HG02870 (cell line): ENCODE results near the gene TF.

ENCODE experiments used
- ATAC-seq: cut with Tn5 transposase; IDR thresholded peaks from one replicate; pipeline ENCODE4 v1.9.1; 2021; ENCODE audit warnings: mild to moderate bottlenecking, moderate library complexity; ENCODE audit not compliant: unreplicated experiment

The TF gene

GRCh38 chr3:133746712-133747066 is 496 bp downstream of the TF start:
- ATAC-seq = no peak

GRCh38 chr3:133747373-133747772 is 1.2 kb downstream of the TF start:
- no peak for ATAC-seq

GRCh38 chr3:133747907-133748639 is 1.9 kb downstream of the TF start:
- ATAC-seq = no peak

DNA sequence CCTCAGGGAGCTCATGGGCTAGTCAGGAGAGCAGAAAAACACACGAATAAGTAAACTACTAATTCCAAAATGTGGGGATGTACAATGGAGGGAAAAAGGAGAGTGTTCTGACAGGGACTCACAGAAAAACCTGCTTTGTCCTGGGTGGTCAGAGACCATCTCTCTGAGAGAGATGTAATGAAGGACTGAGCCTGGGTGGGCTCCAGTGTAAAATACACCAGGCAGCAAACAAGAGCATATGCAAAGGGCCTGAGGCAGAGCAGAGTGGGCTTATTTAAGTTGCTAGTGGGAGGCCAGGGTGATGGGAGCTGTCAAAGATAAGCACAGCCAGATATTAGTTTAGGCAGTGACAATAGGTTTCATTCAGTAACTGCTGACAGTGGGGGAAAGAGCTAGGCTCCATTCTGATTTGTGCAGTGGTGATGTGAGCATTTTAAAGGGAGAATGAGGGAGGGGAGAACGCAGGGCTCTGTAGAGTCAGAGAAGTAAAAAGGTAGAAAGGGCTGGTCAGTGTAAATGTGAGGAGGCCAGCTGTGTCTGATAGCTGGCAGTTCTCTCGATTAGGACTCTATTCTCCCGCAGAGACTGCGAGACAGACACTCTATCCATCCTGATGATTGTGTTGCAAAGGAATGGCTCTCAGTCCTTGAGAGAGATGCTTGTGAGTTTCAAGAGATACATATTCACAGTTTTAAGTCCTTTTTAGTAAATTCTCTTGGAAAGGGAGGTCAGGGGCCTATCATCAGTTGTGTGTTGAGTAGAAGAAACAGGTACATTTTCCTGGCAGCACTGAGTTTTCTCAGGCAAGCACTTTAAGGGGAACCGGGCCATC is 3.5 kb downstream of the TF start:
- no peak for ATAC-seq

GRCh38 chr3:133750259-133750656 is 4.1 kb downstream of the TF start:
- ATAC-seq = no peak

DNA sequence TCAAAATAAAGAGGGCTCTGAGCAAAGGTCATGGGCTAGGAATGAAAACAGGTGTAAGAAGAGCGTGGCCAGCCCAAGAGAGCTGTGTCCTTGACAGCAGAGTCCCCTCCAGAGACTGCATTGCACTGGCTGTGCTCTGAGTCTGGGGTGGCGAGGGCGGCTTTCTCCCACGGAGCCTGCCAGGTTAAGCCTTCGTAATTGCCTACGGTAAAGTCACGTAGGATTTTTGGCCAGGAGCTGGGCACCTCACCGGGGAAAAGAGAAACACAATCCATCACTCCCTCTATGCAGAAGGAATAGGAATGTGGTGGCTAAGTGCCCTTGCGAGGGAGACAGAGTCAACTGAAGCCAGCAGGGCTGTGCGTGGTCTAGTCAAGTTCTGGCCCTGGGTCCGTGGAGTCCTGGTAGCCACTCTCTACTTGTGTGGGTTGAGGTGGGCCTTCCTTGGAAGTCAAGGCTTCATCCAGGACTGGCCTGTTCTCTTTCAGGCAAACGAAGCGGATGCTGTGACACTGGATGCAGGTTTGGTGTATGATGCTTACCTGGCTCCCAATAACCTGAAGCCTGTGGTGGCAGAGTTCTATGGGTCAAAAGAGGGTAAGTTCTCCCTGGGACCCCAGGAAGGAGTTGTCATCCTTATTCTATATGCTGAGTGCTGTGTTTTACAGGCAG is 7.0 kb downstream of the TF start:
- no peak for ATAC-seq

- ATAC-seq = no peak
These were observed 7.6 kb downstream of the TF start for GRCh38 chr3:133753779-133754164.

GRCh38 chr3:133754455-133754854 is 8.3 kb downstream of the TF start:
- ATAC-seq = no peak

DNA sequence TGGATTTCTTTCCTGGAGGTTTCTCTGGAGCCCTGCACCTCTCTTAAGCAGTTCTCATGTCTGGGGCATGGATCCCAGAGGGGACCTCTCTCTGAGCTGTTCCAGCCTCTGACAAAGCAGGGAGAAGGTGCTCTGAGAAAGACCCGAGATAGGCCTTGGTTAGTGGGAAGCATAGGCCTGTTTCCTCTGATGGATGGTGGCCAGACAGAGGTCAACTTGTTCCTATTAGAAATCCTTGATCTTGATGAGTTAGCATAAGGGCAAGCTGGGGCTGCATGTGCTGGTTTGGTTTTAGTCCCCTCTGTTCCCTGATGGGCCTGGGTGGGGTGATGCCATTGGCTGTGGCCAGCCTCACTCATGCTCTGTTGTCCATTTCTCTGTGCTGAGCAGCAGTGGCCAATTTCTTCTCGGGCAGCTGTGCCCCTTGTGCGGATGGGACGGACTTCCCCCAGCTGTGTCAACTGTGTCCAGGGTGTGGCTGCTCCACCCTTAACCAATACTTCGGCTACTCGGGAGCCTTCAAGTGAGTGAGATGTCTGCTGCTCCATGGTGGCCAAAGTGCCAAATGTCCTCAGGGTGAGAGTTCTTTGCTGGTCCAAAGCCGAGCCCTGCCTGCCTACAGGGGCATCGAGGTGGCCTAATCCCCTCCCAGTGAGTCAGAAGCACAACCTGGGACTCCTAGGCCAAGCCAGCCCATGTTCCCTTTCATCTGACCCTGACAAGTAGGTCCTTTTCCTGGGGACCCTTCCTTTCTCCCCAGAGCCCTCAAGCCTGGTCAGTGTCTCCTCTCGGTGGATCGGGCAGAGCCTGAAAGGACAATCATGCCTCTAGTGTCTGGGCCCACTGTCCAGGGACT is 9.0 kb downstream of the TF start:
- no peak for ATAC-seq

DNA sequence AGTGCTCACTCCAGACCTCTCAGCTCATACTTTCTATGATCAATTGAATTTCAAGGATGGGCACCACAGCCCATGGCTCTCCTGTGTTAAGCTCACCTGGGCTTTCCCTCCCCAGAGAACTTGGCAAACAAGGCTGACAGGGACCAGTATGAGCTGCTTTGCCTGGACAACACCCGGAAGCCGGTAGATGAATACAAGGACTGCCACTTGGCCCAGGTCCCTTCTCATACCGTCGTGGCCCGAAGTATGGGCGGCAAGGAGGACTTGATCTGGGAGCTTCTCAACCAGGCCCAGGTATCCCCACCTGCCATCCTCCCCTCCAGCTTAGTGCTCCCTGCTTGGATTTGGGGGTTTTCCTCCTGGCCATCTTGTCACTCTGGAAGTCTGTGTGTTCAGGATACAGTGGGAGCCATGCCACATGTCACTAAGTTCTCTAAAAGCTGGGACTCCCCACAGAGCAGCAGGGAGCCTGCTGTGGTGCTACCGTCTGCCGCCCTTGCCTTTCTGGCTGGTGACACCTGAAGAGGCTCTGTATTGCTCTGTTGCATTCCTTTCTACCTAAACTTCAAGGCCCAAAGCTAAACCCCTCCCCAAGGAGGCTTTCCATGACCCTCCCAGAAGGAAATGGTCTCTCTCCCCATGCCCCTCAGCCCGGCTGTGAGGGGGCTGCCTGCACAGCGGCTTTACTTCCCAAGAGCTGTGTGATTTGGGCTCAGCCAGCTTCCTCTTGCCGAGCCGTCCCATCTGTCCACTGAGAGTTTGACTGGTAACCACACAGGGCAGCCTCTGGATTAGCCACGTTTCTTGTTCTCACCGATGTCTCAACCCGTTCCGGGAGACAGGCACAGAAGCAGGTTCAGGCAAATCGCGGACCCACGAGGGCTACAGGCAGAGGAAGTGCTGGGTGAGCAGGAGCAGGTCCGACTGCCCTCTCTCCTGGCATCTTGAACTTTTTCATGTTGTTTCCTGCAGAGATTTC is 10.8 kb downstream of the TF start:
- no peak for ATAC-seq

- ATAC-seq = no peak
These were observed 11.7 kb downstream of the TF start for GRCh38 chr3:133757701-133758567.

DNA sequence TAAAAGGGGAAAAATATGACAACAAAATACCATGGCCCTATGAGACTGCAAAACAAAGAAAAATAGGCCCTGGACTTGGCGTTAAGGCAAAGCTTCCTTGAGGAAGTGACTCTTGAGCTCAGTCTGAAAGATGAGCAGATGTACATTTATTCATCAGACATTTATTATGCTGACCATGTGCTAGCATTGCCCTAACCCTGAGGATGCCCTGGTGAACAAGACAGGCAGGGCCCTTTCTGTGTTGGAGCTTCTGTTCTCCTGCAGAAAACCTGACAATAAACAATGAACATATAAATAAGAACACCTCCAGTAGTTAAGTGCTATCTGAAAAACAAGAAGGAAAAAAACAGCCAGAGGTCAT is 12.4 kb downstream of the TF start:
- ATAC-seq = no peak

DNA sequence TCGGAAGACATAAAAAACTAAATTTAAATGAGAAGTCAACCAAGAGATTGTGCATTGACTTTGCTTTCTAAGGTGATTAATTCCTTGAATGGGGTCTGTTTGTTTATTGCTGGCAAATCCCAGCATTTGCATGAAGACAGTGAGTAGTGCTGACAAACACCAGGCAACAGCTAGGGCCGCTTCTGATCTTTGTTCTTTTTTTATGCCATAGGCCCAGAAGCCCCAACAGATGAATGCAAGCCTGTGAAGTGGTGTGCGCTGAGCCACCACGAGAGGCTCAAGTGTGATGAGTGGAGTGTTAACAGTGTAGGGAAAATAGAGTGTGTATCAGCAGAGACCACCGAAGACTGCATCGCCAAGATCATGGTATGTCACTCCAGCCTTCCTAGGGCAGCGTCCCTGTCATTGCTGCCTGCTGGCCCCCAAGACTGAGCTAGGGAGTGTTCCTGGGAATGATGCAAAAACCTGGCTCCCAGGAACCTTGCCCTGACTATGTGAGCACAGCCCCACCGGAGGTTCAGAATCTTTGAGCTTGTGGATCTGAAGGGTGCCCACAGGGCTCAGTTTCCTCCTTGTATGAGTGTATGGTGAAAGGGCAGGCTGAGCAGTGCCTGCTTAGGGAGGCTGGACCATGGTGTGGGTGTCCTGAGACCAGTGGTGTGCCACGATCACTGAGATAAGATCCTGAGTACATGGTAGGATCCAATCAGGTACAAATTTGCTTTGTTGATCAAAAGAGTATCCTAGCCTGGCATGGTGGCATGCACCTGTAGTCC is 13.0 kb downstream of the TF start:
- no peak for ATAC-seq

GRCh38 chr3:133759740-133760305 is 13.6 kb downstream of the TF start:
- no peak for ATAC-seq

DNA sequence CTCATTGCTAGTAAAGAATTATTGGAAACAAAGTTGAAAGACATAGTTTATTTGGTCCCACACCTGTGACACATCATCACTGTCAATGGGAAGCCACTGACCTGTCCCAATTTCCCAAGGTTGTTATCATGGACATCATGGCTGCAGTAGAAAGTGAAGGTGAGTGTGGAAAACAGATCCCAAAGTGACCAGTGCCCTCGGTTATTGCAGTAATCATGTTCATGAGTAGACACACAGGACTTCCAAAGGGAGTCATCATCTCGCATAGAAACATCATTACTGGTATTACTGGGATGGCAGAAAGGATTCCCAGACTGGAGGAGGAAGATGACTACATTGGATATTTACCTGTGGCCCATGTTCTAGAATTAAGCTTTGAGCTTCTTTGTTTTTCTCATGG is 14.7 kb downstream of the TF start:
- ATAC-seq = no peak

DNA sequence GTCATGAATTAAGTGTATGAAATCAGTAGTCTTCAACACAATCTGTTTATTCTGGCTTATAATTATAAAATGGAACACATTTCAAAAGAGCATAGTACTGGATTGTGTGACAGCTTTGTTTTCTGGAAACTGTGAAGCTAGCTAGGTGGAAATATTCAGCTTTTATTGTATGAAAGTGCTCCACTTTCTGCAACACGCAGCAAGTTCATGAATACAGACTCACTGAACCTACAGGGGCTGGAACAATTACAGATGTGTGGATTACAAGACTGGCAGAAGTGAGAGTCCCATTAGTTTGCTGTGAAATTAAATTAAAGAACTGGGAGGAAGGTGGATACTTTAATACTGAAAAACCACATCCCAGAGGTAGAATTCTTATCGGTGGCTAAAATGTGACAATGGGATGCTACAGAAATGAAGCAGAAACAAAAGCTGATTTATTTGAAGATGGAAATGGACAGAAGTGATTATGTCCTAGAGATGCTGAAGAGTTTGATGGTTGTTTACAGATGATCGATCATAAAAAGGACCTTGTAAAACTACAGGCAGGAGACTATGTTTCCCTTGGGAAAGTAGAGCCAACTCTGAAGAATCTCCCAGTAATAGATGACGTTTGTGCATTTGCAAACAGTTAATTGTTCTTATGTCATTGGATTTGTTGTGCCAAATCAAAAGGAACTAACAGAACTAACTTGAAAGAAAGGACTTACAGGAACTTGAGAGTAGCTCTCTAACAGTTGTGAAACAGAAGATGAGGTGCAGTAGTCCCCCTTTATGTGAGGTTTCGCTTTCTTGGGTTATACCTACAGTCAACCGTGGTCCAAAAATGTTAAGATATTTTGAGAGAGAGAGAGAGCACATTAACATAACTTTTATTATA is 15.7 kb downstream of the TF start:
- ATAC-seq = no peak

GRCh38 chr3:133762539-133762938 is 16.3 kb downstream of the TF start:
- ATAC-seq = no peak
